ENCODE measurements around the gene CADM1. TPM values are rescaled to one million over a fixed set of nuclear protein-coding genes. Genes with fewer than 3 reads are reported as not detected.

Gene CADM1
- total RNA-seq, 1 experiment from 2014 or later = 534 TPM

DNA sequence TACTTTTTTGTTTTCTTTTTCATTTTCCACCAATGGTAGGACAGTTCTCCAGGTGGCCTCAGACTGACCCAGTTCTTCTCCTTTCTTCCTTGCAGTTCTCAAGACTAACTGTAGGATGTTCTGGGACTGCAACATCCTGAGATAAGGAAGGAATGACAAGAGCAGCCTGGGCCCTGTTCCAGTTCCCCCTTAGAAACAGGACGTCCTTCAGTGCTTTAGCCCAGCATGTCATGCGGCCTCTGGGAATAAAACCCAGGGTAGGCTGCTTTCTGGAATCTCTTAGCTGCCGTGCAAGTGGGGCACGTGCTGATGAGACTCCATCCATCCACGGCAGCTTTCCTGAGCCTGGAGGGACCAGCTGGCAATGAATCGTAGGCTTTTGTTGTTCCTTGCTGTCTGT is 24.0 kb upstream of the CADM1 start:
- no peaks in the 10 kb centered on the region for H3K9me3 Mint-ChIP-seq (ENCODE audit: unreplicated experiment)
- BruUV-seq (replicated peaks) = no TSS peak
- peaks cover 6% of the 10 kb centered on the region for H3K36me3 Mint-ChIP-seq (ENCODE audit: insufficient read depth, unreplicated experiment)
- Histone ChIP-seq H3K4me3 (ENCODE audit: low read depth, low read length) (no peak overlapping the region), H3K4me1 (peaks cover 25% of the 10 kb centered on the region), H3K27me3 (replicated peaks; ENCODE audit: control insufficient read depth, insufficient read depth, low read length) (no peaks in the 10 kb centered on the region), H3K9me3 (0 out of 2 replicates have a peak, but pooled peaks cover 5% of the 10 kb centered on the region), H3K36me3 (ENCODE audit: control insufficient read depth, insufficient read depth, low read length) (no peaks in the 10 kb centered on the region)
- no peak overlapping the region for H3K4me3 Mint-ChIP-seq (ENCODE audit: unreplicated experiment)
- POLR2A ChIA-PET = interaction anchor here (0.5 to 1.0 kb wide), 3 partner anchors 13 to 1738 kb away, joined by 3 to 5 read pairs (median 5); partner anchors contain the start of gene CADM1
- peak in 1 of 2 experiments; percentile 28 for TF ChIP-seq CTCF (IDR thresholded peaks at IDR 0.05; ENCODE audit: insufficient read depth in 1 of 2, low read depth in 1 of 2, low read length in 1 of 2, severe bottlenecking in 1 of 2, unreplicated experiment in 1 of 2)
- DNase-seq = no peak
- intact Hi-C loops (cut with micrococcal nuclease; ENCODE audit: unreplicated experiment) = loop anchor here (1.0 kb wide), 1 partner anchor 24 kb away; the partner anchor contains the start of gene CADM1
- CTCF ChIA-PET = interaction anchor here (0.7 to 1.6 kb wide), 6 partner anchors 21 to 639 kb away, joined by 3 to 11 read pairs (median 4); partner anchors contain the start of gene CADM1
- peaks cover 41% of the 10 kb centered on the region for H3K4me1 Mint-ChIP-seq (ENCODE audit: low read depth, unreplicated experiment)
- peak overlapping the region; percentile 46 for H3K27ac Mint-ChIP-seq (ENCODE audit: unreplicated experiment)
- H3K27me3 Mint-ChIP-seq (ENCODE audit: insufficient read depth, unreplicated experiment) = no peaks in the 10 kb centered on the region

- peak; percentile 67 to 74 for DNase-seq
- intact Hi-C loops (cut with micrococcal nuclease; ENCODE audit: unreplicated experiment) = loop anchor here (1.0 kb wide), 1 partner anchor 23 kb away; the partner anchor contains the start of gene CADM1
- BruUV-seq (replicated peaks) = no TSS peak
- H3K4me1 ChIP-seq = peaks cover 28% of the 10 kb centered on the region
- H3K27ac Mint-ChIP-seq (ENCODE audit: unreplicated experiment) = peak overlapping the region; percentile 46
- ChIA-PET POLR2A (interaction anchor here (0.5 to 1.0 kb wide), 4 partner anchors 14 to 1739 kb away, joined by 3 to 5 read pairs (median 4); partner anchors contain the start of gene CADM1), CTCF (interaction anchor here (0.7 to 1.6 kb wide), 5 partner anchors 21 to 194 kb away, joined by 3 to 11 read pairs (median 4); partner anchors contain the start of gene CADM1)
- no peaks in the 10 kb centered on the region for H3K36me3 ChIP-seq (ENCODE audit: control insufficient read depth, insufficient read depth, low read length)
- H3K36me3 Mint-ChIP-seq (ENCODE audit: insufficient read depth, unreplicated experiment) = peaks cover 6% of the 10 kb centered on the region
- H3K27me3 Mint-ChIP-seq (ENCODE audit: insufficient read depth, unreplicated experiment) = no peaks in the 10 kb centered on the region
- peaks cover 47% of the 10 kb centered on the region for H3K4me1 Mint-ChIP-seq (ENCODE audit: low read depth, unreplicated experiment)
- H3K9me3 ChIP-seq = 0 out of 2 replicates have a peak, but pooled peaks cover 5% of the 10 kb centered on the region
- H3K9me3 Mint-ChIP-seq (ENCODE audit: unreplicated experiment) = no peaks in the 10 kb centered on the region
- no peaks in the 10 kb centered on the region for H3K27me3 ChIP-seq (replicated peaks; ENCODE audit: control insufficient read depth, insufficient read depth, low read length)
- H3K4me3 ChIP-seq (ENCODE audit: low read depth, low read length) = no peak overlapping the region
- TF ChIP-seq CTCF (IDR thresholded peaks at IDR 0.05; ENCODE audit: insufficient read depth in 1 of 2, low read depth in 1 of 2, low read length in 1 of 2, severe bottlenecking in 1 of 2, unreplicated experiment in 1 of 2) = no peak
- no peak overlapping the region for H3K4me3 Mint-ChIP-seq (ENCODE audit: unreplicated experiment)
Measured at GRCh38 chr11:115527534-115528125, 23.4 kb upstream of the CADM1 start.

- DNase-seq = no peak
- peaks cover 6% of the 10 kb centered on the region for H3K36me3 Mint-ChIP-seq (ENCODE audit: insufficient read depth, unreplicated experiment)
- no peaks in the 10 kb centered on the region for H3K27me3 Mint-ChIP-seq (ENCODE audit: insufficient read depth, unreplicated experiment)
- Histone ChIP-seq H3K27me3 (replicated peaks; ENCODE audit: control insufficient read depth, insufficient read depth, low read length) (no peaks in the 10 kb centered on the region), H3K9me3 (0 out of 2 replicates have a peak, but pooled peaks cover 5% of the 10 kb centered on the region), H3K4me3 (ENCODE audit: low read depth, low read length) (no peak overlapping the region), H3K4me1 (peaks cover 39% of the 10 kb centered on the region), H3K36me3 (ENCODE audit: control insufficient read depth, insufficient read depth, low read length) (no peaks in the 10 kb centered on the region)
- H3K27ac Mint-ChIP-seq (ENCODE audit: unreplicated experiment) = no peak overlapping the region
- ChIA-PET POLR2A (no interaction called here), CTCF (no interaction called here)
- peaks cover 44% of the 10 kb centered on the region for H3K4me1 Mint-ChIP-seq (ENCODE audit: low read depth, unreplicated experiment)
- BruUV-seq (replicated peaks) = no TSS peak
- H3K4me3 Mint-ChIP-seq (ENCODE audit: unreplicated experiment) = no peak overlapping the region
- no peak for TF ChIP-seq CTCF (IDR thresholded peaks at IDR 0.05; ENCODE audit: insufficient read depth in 1 of 2, low read depth in 1 of 2, low read length in 1 of 2, severe bottlenecking in 1 of 2, unreplicated experiment in 1 of 2)
- no peaks in the 10 kb centered on the region for H3K9me3 Mint-ChIP-seq (ENCODE audit: unreplicated experiment)
- intact Hi-C loops (cut with micrococcal nuclease; ENCODE audit: unreplicated experiment) = no loop called here
Measured at GRCh38 chr11:115525531-115526006, 21.4 kb upstream of the CADM1 start.

Data from Caco-2 (cell line).